ENCODE data around the gene SLX4IP. TPM values are rescaled to one million over a fixed set of nuclear protein-coding genes. Genes with fewer than 3 reads are reported as not detected.

SLX4IP gene
- total RNA-seq, 4 donors from 2014 or later: 1.3 to 3.0 (median 1.9) TPM

DNA sequence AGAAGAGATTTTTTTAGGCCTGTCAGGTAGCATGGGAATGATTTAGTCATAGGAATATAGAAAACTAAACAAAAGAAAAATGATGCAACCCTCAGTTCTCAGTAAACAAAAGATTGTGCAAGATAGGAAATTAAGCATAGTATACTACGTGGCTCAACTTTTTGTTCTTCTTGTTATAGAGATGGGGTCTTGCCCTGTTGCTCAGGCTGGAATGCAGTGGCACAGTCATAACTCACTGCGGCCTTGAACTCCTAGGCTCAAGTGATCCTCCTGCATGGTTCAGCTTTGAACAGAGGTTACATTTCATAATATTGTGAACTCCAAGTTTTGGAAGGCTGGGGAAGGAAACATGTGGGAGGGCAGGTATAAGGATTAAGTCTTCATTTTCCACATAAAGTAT lies 28.5 kb downstream of the SLX4IP start:
- H3K36me3 ChIP-seq: peaks cover 0 to 2% of the 10 kb centered on the region in 2 donors
- no peak for ATAC-seq
- H3K27ac ChIP-seq: no peak overlapping the region
- WGBS, 2 donors (ENCODE audit: low coverage in 1 of 2): 86 to 95% methylated on average over 2 of the region's 2 CpGs
- no peak overlapping the region for H3K4me3 ChIP-seq
- no peaks in the 10 kb centered on the region for H3K27me3 ChIP-seq
- H3K4me1 ChIP-seq: peaks cover 0 to 27% (median 9%) of the 10 kb centered on the region in 3 donors
- no peaks in the 10 kb centered on the region for H3K9me3 ChIP-seq
- TF ChIP-seq, protein P1, sequence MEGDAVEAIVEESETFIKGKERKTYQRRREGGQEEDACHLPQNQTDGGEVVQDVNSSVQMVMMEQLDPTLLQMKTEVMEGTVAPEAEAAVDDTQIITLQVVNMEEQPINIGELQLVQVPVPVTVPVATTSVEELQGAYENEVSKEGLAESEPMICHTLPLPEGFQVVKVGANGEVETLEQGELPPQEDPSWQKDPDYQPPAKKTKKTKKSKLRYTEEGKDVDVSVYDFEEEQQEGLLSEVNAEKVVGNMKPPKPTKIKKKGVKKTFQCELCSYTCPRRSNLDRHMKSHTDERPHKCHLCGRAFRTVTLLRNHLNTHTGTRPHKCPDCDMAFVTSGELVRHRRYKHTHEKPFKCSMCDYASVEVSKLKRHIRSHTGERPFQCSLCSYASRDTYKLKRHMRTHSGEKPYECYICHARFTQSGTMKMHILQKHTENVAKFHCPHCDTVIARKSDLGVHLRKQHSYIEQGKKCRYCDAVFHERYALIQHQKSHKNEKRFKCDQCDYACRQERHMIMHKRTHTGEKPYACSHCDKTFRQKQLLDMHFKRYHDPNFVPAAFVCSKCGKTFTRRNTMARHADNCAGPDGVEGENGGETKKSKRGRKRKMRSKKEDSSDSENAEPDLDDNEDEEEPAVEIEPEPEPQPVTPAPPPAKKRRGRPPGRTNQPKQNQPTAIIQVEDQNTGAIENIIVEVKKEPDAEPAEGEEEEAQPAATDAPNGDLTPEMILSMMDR (IDR thresholded peaks at IDR 0.05): no peak
- TF ChIP-seq POLR2AphosphoS5 (IDR thresholded peaks at IDR 0.05): no peak
- TF ChIP-seq POLR2A (IDR thresholded peaks at IDR 0.05): no peak
- no peak for TF ChIP-seq EP300 (IDR thresholded peaks at IDR 0.05)

DNA sequence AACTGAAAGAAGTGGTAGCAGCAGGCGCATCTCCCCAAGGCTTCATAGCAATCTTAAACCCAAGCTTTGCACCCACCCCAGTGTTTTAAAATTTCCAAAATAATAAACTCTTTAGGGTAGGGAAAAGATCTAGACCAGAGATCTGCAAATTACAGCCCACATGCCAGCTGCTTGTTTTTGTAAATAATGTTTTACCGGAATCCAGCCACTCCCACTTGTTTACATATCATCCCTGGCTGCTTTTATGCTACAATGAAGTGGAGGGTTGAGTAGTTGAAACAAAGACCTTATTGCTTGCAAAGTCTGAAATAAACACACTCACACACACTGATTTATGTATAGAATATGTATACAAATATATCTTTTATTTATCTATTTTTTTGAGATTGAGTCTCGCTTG lies 30.0 kb downstream of the SLX4IP start:
- peaks cover 0 to 34% (median 9%) of the 10 kb centered on the region in 3 donors for H3K4me1 ChIP-seq
- TF ChIP-seq POLR2AphosphoS5 (IDR thresholded peaks at IDR 0.05) (no peak), EP300 (IDR thresholded peaks at IDR 0.05) (no peak), POLR2A (IDR thresholded peaks at IDR 0.05) (no peak)
- TF ChIP-seq, protein P1 (IDR thresholded peaks at IDR 0.05): no peak
- no peaks in the 10 kb centered on the region for H3K27me3 ChIP-seq
- H3K9me3 ChIP-seq: no peaks in the 10 kb centered on the region
- no peak for ATAC-seq
- H3K4me3 ChIP-seq: no peak overlapping the region
- H3K36me3 ChIP-seq: no peaks in the 10 kb centered on the region
- WGBS, 2 donors (ENCODE audit: low coverage in 1 of 2): 82 to 100% methylated on average over 2 of the region's 3 CpGs
- H3K27ac ChIP-seq: no peak overlapping the region

DNA sequence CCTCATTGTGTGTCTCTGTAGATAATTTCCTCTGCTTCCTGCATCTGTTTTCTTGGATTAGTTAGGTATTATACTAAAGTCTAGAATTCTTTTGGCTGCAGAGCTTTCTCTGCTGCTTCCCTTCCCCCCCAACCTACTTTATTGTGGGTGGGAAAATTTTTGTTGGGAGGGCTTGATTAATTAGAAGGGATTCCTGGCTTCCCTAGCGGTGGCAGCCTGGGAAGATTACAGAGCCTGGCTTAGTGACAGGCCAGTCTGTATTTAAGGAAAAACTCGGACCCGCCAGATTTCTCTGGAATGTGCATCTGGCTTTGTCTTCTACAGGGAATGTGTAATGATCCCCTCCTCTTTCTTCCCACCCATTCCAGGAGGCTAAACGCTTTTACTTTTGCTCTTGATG lies 31.2 kb downstream of the SLX4IP start:
- no peak for ATAC-seq

DNA sequence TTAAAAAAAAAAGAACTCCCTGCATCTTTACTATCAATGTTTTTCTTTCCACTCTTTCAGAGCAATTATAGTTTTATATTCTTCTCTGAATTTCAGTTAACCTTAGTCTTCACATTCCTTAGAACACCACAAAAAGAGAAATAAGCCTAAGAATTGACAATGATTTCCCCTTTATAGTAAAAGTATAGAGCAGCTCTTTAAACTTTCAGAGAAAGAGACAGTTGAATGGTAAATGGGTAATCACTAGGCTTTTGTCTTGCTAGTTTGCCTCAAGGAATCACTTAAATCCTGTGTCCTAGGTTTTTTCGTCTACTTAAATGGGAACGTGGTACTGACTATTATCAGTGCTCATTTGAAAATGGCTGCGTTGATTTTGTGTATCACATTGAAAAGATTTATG lies 31.8 kb downstream of the SLX4IP start:
- WGBS, 2 donors (ENCODE audit: low coverage in 1 of 2): 37 to 50% methylated on average over 3 of the region's 3 CpGs
- no peak for TF ChIP-seq POLR2A (IDR thresholded peaks at IDR 0.05)
- no peak for TF ChIP-seq POLR2AphosphoS5 (IDR thresholded peaks at IDR 0.05)
- TF ChIP-seq, protein P1 (IDR thresholded peaks at IDR 0.05): no peak
- no peak for TF ChIP-seq EP300 (IDR thresholded peaks at IDR 0.05)
- Histone ChIP-seq H3K36me3 (no peaks in the 10 kb centered on the region), H3K4me1 (peaks cover 0 to 34% (median 9%) of the 10 kb centered on the region in 3 donors), H3K27ac (peak overlapping the region in 1 of 4 donors; percentile 48), H3K9me3 (no peaks in the 10 kb centered on the region), H3K4me3 (no peak overlapping the region), H3K27me3 (no peaks in the 10 kb centered on the region)
- ATAC-seq: no peak

More for the DNA sequence above, 31.2 kb downstream of the SLX4IP start:
- H3K27me3 ChIP-seq: no peaks in the 10 kb centered on the region
- no peaks in the 10 kb centered on the region for H3K36me3 ChIP-seq
- no peak for TF ChIP-seq EP300 (IDR thresholded peaks at IDR 0.05)
- TF ChIP-seq, protein P1 (IDR thresholded peaks at IDR 0.05): no peak
- TF ChIP-seq POLR2AphosphoS5 (IDR thresholded peaks at IDR 0.05): no peak
- no peak for TF ChIP-seq POLR2A (IDR thresholded peaks at IDR 0.05)
- no peak overlapping the region for H3K4me3 ChIP-seq
- 24 to 40% methylated on average over 1 to 4 of the region's 4 CpGs for WGBS, 2 donors (ENCODE audit: low coverage in 1 of 2)
- no peaks in the 10 kb centered on the region for H3K9me3 ChIP-seq
- peak overlapping the region in 1 of 4 donors; percentile 48 for H3K27ac ChIP-seq
- H3K4me1 ChIP-seq: peaks cover 0 to 34% (median 9%) of the 10 kb centered on the region in 3 donors

DNA sequence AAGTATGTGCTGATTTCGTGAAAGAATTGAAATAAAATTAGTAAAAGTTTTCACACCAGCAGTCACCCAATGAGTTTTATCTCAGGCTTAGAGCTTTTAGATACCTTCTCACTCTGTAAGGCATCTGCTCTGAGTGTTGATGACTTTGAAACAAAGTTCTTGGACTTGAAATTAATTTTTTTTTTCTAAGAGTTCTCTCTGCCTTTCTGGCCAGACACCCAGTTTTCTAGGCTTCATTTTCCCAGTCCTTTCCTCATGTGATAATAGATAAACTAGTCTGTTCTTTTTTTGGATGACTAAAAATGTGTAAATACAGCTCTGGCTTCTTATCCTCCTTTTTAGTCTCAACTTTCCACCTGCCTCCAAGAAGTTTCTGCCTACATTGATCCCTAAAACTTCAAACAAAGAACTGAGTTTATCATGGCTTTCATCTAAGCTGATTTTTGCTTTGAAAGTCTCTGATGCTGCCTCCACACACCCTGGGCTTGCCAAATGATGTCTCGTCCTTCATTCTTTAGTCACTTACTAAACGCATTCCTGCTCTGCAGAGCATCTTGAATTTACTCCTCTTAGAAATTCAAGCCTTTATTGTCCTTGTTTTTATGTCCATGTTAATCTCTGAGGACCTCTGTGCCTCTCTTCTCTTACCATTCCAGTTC lies 32.7 kb downstream of the SLX4IP start:
- no peaks in the 10 kb centered on the region for H3K9me3 ChIP-seq
- no peaks in the 10 kb centered on the region for H3K36me3 ChIP-seq
- no peak overlapping the region for H3K4me3 ChIP-seq
- 18 to 22% methylated on average over 3 of the region's 3 CpGs for WGBS, 2 donors (ENCODE audit: low coverage in 1 of 2)
- H3K4me1 ChIP-seq: peaks cover 0 to 34% (median 9%) of the 10 kb centered on the region in 3 donors
- TF ChIP-seq EP300 (IDR thresholded peaks at IDR 0.05): no peak
- TF ChIP-seq POLR2AphosphoS5 (IDR thresholded peaks at IDR 0.05): no peak
- TF ChIP-seq POLR2A (IDR thresholded peaks at IDR 0.05): no peak
- TF ChIP-seq, protein P1 (IDR thresholded peaks at IDR 0.05): no peak
- H3K27ac ChIP-seq: peak overlapping the region in 2 of 4 donors; percentile 21 to 48
- no peaks in the 10 kb centered on the region for H3K27me3 ChIP-seq
- no peak for ATAC-seq

All from gastroesophageal sphincter (tissue), 4 donors.